Measurements from ENCODE around the gene C19orf44. TPM values are rescaled to one million over a fixed set of nuclear protein-coding genes. Genes with fewer than 3 reads are reported as not detected.

C19orf44 gene
- total RNA-seq, 2 donors from 2014 or later, result 4.9 to 14.8 TPM

GRCh38 chr19:16457954-16458331 is 38.3 kb upstream of the C19orf44 start:
- ATAC-seq (no peak), DNase-seq (no peak)
- Histone ChIP-seq H3K4me3 (no peak overlapping the region), H3K4me1 (peaks cover 40% of the 10 kb centered on the region), H3K27ac (peak overlapping the region in 1 of 4 donors; percentile 5), H3K9me3 (no peaks in the 10 kb centered on the region), H3K36me3 (replicated peaks in 1 of 2; ENCODE audit: insufficient read depth in 1 of 2, low read depth in 2 of 2) (no peaks in the 10 kb centered on the region), H3K27me3 (no peaks in the 10 kb centered on the region)
- WGBS, 2 donors, result 36 to 46% methylated on average over 4 to 8 of the region's 8 CpGs
- intact Hi-C loops (cut with DNase I), result no loop called here
- TF ChIP-seq, protein P1, sequence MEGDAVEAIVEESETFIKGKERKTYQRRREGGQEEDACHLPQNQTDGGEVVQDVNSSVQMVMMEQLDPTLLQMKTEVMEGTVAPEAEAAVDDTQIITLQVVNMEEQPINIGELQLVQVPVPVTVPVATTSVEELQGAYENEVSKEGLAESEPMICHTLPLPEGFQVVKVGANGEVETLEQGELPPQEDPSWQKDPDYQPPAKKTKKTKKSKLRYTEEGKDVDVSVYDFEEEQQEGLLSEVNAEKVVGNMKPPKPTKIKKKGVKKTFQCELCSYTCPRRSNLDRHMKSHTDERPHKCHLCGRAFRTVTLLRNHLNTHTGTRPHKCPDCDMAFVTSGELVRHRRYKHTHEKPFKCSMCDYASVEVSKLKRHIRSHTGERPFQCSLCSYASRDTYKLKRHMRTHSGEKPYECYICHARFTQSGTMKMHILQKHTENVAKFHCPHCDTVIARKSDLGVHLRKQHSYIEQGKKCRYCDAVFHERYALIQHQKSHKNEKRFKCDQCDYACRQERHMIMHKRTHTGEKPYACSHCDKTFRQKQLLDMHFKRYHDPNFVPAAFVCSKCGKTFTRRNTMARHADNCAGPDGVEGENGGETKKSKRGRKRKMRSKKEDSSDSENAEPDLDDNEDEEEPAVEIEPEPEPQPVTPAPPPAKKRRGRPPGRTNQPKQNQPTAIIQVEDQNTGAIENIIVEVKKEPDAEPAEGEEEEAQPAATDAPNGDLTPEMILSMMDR (IDR thresholded peaks at IDR 0.05), result no peak
- no peak for TF ChIP-seq POLR2A (IDR thresholded peaks at IDR 0.05)

DNA sequence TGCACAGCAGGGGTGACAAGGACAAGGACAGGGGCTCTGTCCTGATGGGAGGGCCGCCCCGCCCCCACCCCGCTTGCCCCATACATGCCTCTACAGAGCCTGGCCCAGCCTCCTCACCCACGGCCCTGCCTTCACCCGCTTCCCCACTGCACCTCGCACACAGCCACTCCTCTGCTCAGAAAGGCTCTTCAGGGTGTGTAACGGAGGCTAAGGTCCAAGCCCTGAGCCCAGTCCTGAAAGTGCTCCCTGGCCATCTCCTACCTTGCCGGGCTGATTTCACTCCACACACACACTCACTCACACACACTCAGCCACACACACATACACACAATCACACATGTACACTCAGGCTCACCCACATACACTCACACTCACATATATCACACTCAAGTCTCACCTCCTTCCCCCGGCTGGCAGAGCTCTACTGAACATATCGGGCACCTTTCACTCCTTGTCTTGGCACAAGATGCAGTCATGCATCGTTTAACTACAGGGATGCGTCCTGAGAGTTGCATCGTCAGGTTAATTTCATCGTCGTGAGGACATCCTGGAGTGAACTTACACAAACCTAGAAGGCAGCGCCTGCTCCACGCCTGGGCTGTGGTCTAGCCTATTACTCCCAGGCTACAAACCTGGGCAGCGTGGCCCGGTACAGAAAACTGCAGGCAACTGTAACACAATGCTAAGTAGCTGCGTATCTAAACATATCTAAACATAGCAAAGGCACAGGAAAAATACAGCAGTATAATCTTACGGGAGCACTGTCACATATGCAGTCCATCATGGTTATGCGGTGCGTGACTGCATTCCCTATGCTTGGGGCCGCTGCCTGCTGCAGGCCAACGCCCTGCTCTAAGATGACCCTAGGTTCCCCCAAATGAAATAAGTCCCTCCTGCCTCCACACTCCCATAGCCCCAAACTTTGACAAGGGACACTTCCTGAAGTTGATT is 37.5 kb upstream of the C19orf44 start:
- no peak for TF ChIP-seq POLR2A (IDR thresholded peaks at IDR 0.05)
- TF ChIP-seq, protein P1 (IDR thresholded peaks at IDR 0.05), result no peak
- H3K4me1 ChIP-seq, result peaks cover 48% of the 10 kb centered on the region
- 84 to 85% methylated on average over 22 to 25 of the region's 25 CpGs for WGBS, 2 donors
- no peak overlapping the region for H3K4me3 ChIP-seq
- no peaks in the 10 kb centered on the region for H3K27me3 ChIP-seq
- ATAC-seq (no peak), DNase-seq (no peak)
- intact Hi-C loops (cut with DNase I), result no loop called here
- no peaks in the 10 kb centered on the region for H3K36me3 ChIP-seq (replicated peaks in 1 of 2; ENCODE audit: insufficient read depth in 1 of 2, low read depth in 2 of 2)
- H3K9me3 ChIP-seq, result no peaks in the 10 kb centered on the region
- H3K27ac ChIP-seq, result peak overlapping the region in 1 of 4 donors; percentile 5

DNA sequence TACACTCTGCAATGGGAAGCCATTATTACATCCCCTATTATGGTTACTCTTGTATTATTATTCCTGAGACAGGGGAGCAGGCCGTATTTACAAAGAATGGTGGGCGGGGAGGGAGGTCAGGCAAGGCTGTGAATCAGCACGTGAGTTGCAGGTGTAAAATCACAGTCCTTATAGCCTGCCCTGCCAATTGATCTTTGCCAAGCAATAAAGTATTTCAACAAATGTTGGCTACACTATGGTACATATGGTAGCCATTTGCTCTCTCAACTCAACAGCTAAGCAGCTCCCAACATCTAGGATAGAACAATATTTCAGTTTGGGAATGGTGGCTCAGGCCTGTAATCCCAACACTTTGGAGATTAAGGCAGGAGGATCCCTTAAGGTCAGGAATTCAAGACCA is 36.5 kb upstream of the C19orf44 start:
- Histone ChIP-seq H3K36me3 (replicated peaks in 1 of 2; ENCODE audit: insufficient read depth in 1 of 2, low read depth in 2 of 2) (no peaks in the 10 kb centered on the region), H3K4me1 (peaks cover 48% of the 10 kb centered on the region), H3K9me3 (no peaks in the 10 kb centered on the region), H3K27me3 (no peaks in the 10 kb centered on the region), H3K27ac (no peak overlapping the region), H3K4me3 (no peak overlapping the region)
- 45 to 49% methylated on average over 3 of the region's 3 CpGs for WGBS, 2 donors
- intact Hi-C loops (cut with DNase I), result no loop called here
- TF ChIP-seq POLR2A (IDR thresholded peaks at IDR 0.05), result no peak
- TF ChIP-seq, protein P1 (IDR thresholded peaks at IDR 0.05), result no peak
- DNase-seq (peak in 1 of 4 donors; percentile 21), ATAC-seq (no peak)

DNA sequence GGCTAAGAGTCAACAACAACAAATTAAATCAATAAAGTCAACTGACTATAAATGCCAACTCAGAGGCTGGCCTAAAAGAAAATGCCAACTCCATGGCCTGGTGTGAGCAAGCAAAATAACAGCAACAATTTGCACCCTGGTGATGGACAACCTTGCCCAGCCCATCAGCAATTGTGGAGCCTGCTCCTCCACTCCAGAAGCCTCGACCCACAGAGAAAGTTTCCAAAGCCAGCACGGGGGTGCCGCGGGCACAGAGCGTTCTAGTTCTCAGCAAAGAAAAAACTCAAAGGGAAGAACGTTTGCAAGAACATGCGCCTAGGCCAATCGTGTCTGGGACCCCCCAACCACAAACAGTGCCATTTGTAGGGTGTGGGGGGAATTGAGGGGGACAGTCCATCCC is 35.7 kb upstream of the C19orf44 start:
- 77 to 93% methylated on average over 8 of the region's 8 CpGs for WGBS, 2 donors
- Histone ChIP-seq H3K36me3 (replicated peaks in 1 of 2; ENCODE audit: insufficient read depth in 1 of 2, low read depth in 2 of 2) (no peaks in the 10 kb centered on the region), H3K9me3 (no peaks in the 10 kb centered on the region), H3K27me3 (no peaks in the 10 kb centered on the region), H3K4me3 (no peak overlapping the region), H3K4me1 (peaks cover 46% of the 10 kb centered on the region), H3K27ac (no peak overlapping the region)
- TF ChIP-seq POLR2A (IDR thresholded peaks at IDR 0.05), result no peak
- TF ChIP-seq, protein P1 (IDR thresholded peaks at IDR 0.05), result no peak
- intact Hi-C loops (cut with DNase I), result no loop called here
- ATAC-seq (no peak), DNase-seq (no peak)

All from body of pancreas (tissue), 4 donors.